ENCODE data around the gene USP15.

Gene USP15

DNA sequence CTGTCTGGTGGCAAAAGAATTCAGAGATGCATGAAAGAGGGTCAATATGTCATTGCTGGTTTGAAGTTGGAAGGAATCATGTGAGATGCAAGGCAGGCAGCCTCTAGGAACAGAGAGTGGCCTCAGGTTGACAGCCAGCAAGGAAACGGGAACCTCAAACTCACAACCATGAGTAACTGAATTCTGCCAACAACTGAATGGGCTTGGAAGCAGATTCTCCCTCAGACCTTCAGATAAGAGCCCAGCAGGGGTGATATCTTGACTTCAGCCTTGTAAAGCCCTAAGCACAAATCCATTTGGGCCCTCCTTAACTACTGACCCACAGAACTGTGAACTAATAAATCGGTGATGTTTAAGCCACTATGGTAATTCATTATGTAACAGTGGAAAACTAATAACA lies 35.8 kb downstream of the USP15 start:
- Histone ChIP-seq H3K9me3 (ENCODE audit: insufficient read depth, low read length) (no peaks in the 10 kb centered on the region), H4K20me1 (ENCODE audit: low read depth, low read length) (peaks cover 21% of the 10 kb centered on the region), H3K27ac (ENCODE audit: low read depth, low read length) (no peak overlapping the region), H3K79me2 (ENCODE audit: insufficient read depth, low read length) (peaks cover 82% of the 10 kb centered on the region), H3K4me3 (ENCODE audit: insufficient read depth, low read length, poor library complexity, severe bottlenecking) (no peak overlapping the region), H3F3A (ENCODE audit: insufficient read depth) (peaks cover 5% of the 10 kb centered on the region; the same call in 1 of the 2 replicates), H3K9me2 (replicated peaks; ENCODE audit: insufficient read depth, low read length) (no peaks in the 10 kb centered on the region), H2AFZ (ENCODE audit: low read depth, low read length, severe bottlenecking) (no peak overlapping the region), H3K27me3 (ENCODE audit: low read length) (no peaks in the 10 kb centered on the region), H3K4me2 (ENCODE audit: low read depth, low read length, poor library complexity, severe bottlenecking) (no peak overlapping the region), H3K9ac (ENCODE audit: low read length) (no peak overlapping the region), H3K36me3 (ENCODE audit: low read length) (peaks cover 29% of the 10 kb centered on the region)
- TF ChIP-seq CTCF (IDR thresholded peaks at IDR 0.05; ENCODE audit: insufficient read depth, low read length, poor library complexity, severe bottlenecking) = no peak
- no peak for TF ChIP-seq EZH2phosphoT487 (conservative IDR thresholded peaks at IDR 0.05; ENCODE audit: low read length)

GRCh38 chr12:62297321-62297720 lies 37.1 kb downstream of the USP15 start:
- Histone ChIP-seq H3K79me2 (ENCODE audit: insufficient read depth, low read length) (peaks cover 82% of the 10 kb centered on the region), H3K9me3 (ENCODE audit: insufficient read depth, low read length) (no peaks in the 10 kb centered on the region)

DNA sequence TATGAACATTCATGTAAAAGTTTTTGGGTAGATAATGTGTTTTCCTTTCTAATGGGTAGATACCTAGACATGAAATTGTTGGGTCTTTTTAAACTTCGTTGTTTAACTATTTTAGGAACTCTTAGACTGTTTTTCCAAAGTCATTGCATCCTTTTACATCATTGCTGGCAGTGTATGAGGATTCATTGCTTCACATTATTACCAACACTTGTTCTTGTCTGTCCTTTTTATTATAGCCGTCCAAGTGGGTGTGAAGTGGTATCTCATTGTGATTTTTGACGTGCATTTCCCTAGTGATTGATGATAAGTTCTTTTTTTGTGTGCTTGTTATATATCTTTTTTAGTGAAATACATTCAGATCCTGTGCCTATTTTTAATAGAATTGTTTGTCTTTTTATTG lies 39.4 kb downstream of the USP15 start:
- Histone ChIP-seq H3K9me2 (replicated peaks; ENCODE audit: insufficient read depth, low read length) (no peaks in the 10 kb centered on the region), H2AFZ (ENCODE audit: low read depth, low read length, severe bottlenecking) (no peak overlapping the region), H3K79me2 (ENCODE audit: insufficient read depth, low read length) (peaks cover 74% of the 10 kb centered on the region), H3K4me2 (ENCODE audit: low read depth, low read length, poor library complexity, severe bottlenecking) (no peak overlapping the region), H3K36me3 (ENCODE audit: low read length) (peaks cover 55% of the 10 kb centered on the region), H3K9me3 (ENCODE audit: insufficient read depth, low read length) (no peaks in the 10 kb centered on the region), H3K9ac (ENCODE audit: low read length) (no peak overlapping the region), H3K27me3 (ENCODE audit: low read length) (no peaks in the 10 kb centered on the region), H3F3A (ENCODE audit: insufficient read depth) (peaks cover 5% of the 10 kb centered on the region; the same call in 1 of the 2 replicates), H3K4me3 (ENCODE audit: insufficient read depth, low read length, poor library complexity, severe bottlenecking) (no peak overlapping the region), H3K27ac (ENCODE audit: low read depth, low read length) (no peak overlapping the region), H4K20me1 (ENCODE audit: low read depth, low read length) (peaks cover 9% of the 10 kb centered on the region)
- TF ChIP-seq CTCF (IDR thresholded peaks at IDR 0.05; ENCODE audit: insufficient read depth, low read length, poor library complexity, severe bottlenecking) (no peak), EZH2phosphoT487 (conservative IDR thresholded peaks at IDR 0.05; ENCODE audit: low read length) (no peak)

More at GRCh38 chr12:62297321-62297720, 37.1 kb downstream of the USP15 start:
- Histone ChIP-seq H3K4me2 (ENCODE audit: low read depth, low read length, poor library complexity, severe bottlenecking) (no peak overlapping the region), H2AFZ (ENCODE audit: low read depth, low read length, severe bottlenecking) (no peak overlapping the region), H3K4me3 (ENCODE audit: insufficient read depth, low read length, poor library complexity, severe bottlenecking) (no peak overlapping the region), H3K27me3 (ENCODE audit: low read length) (no peaks in the 10 kb centered on the region), H3K9me2 (replicated peaks; ENCODE audit: insufficient read depth, low read length) (no peaks in the 10 kb centered on the region), H3K27ac (ENCODE audit: low read depth, low read length) (no peak overlapping the region), H4K20me1 (ENCODE audit: low read depth, low read length) (peaks cover 16% of the 10 kb centered on the region), H3K36me3 (ENCODE audit: low read length) (peaks cover 37% of the 10 kb centered on the region), H3K9ac (ENCODE audit: low read length) (no peak overlapping the region), H3F3A (ENCODE audit: insufficient read depth) (peaks cover 5% of the 10 kb centered on the region; the same call in 1 of the 2 replicates)
- TF ChIP-seq CTCF (IDR thresholded peaks at IDR 0.05; ENCODE audit: insufficient read depth, low read length, poor library complexity, severe bottlenecking) (no peak), EZH2phosphoT487 (conservative IDR thresholded peaks at IDR 0.05; ENCODE audit: low read length) (no peak)
